Endothelial cell of umbilical vein (primary cell): ENCODE measurements around the gene PCNT. TPM values are rescaled to one million over a fixed set of nuclear protein-coding genes. Genes with fewer than 3 reads are reported as not detected.

ENCODE experiments used
- BruUV-seq: library from RNA; stranded (reverse); fragments of 400-500 nt; replicated peaks from 2 replicates; lab custom pipeline; 2021; lab: Mats Ljungman, UMichigan
- CTCF ChIA-PET: fragments of 300-600, 350-600 bp; sonication (Branson Sonifier 250); formaldehyde crosslinking; loops from one replicate; lab custom pipeline; 2021; ENCODE audit warnings: antibody characterized with exemption, inconsistent platforms; lab: Charles Lee
- POLR2A ChIA-PET: fragments of 300-600, 350-600 bp; sonication (Branson Sonifier 250); formaldehyde crosslinking; loops from one replicate; lab custom pipeline; 2021; ENCODE audit warnings: antibody characterized with exemption, inconsistent platforms; lab: Charles Lee
- DNase-seq: peaks from one replicate; pipeline ENCODE4 v3.0.0-alpha.2; 2011; ENCODE audit warnings: low read depth, low spot score
- FAIRE-seq: peaks from 2 replicates; lab custom pipeline; 2011; peaks lifted over from hg19 to GRCh38; lab: Jason Lieb, UNC
- H2AFZ ChIP-seq: 2 replicates; pipeline ENCODE4 v1.6.0; 2012; ENCODE audit warnings: low read depth, low read length, control low read depth, inconsistent platforms
- H3K27ac ChIP-seq: 2 replicates; pipeline ENCODE4 v1.5.1; 2011; ENCODE audit warnings: low read depth, mild to moderate bottlenecking, control low read depth, low read length, moderate library complexity; ENCODE audit not compliant: insufficient read depth
- H3K27me3 ChIP-seq, 2 experiments: 2 replicates each; pipeline versions ENCODE4 v1.6.0 to v1.6.1; 2011; ENCODE audit warnings: low read length in 2 of 2, mixed read lengths in 1 of 2; ENCODE audit not compliant: control insufficient read depth in 2 of 2, insufficient read depth in 2 of 2
- H3K36me3 ChIP-seq, 2 experiments: 2 replicates in 1 of 2; 3 replicates in 1 of 2; pipeline ENCODE4 v1.5.1; 2011; ENCODE audit warnings: low read length in 2 of 2, mild to moderate bottlenecking in 1 of 2, moderate library complexity in 1 of 2; ENCODE audit not compliant: control insufficient read depth in 2 of 2, insufficient read depth in 2 of 2; ENCODE audit errors: extremely low read depth in 1 of 2
- H3K4me1 ChIP-seq: 3 replicates; pipeline ENCODE4 v1.5.1; 2011; ENCODE audit warnings: mild to moderate bottlenecking, low read length; ENCODE audit not compliant: control insufficient read depth, insufficient read depth; ENCODE audit errors: extremely low read depth
- H3K4me2 ChIP-seq: 2 replicates; pipeline ENCODE4 v1.6.1; 2011; ENCODE audit warnings: low read length, control low read depth, mixed read lengths; ENCODE audit not compliant: insufficient read depth
- H3K4me3 ChIP-seq, 3 experiments: fragments of 200-600 bp in 1 of 3; sonication (generic), shearing (Covaris generic) in 1 of 3; replicated peaks in 1 of 3; 2 replicates each; pipeline ENCODE4 v1.5.1; 2011 to 2016; ENCODE audit warnings: control low read depth in 3 of 3, low read length in 3 of 3, mild to moderate bottlenecking in 2 of 3, inconsistent platforms in 1 of 3, low read depth in 1 of 3, moderate library complexity in 1 of 3; ENCODE audit not compliant: insufficient read depth in 1 of 3
- H3K79me2 ChIP-seq: 2 replicates; pipeline ENCODE4 v1.6.0; 2012; ENCODE audit warnings: low read length, inconsistent platforms; ENCODE audit not compliant: control insufficient read depth, insufficient read depth
- H3K9ac ChIP-seq: replicated peaks from 2 replicates; pipeline ENCODE3; 2011; ENCODE audit warnings: low read length, control low read depth; ENCODE audit not compliant: insufficient read depth; ENCODE audit errors: extremely low read depth
- H3K9me1 ChIP-seq: replicated peaks from 3 replicates; pipeline ENCODE4 v1.6.0; 2011; ENCODE audit warnings: mild to moderate bottlenecking, low read length; ENCODE audit not compliant: control insufficient read depth, insufficient read depth; ENCODE audit errors: extremely low read depth
- H3K9me3 ChIP-seq: replicated peaks from 2 replicates; pipeline ENCODE4 v1.5.1; 2012; ENCODE audit warnings: low read length, inconsistent platforms; ENCODE audit not compliant: control insufficient read depth, insufficient read depth
- H4K20me1 ChIP-seq: replicated peaks from 2 replicates; pipeline ENCODE3; 2011; ENCODE audit warnings: mild to moderate bottlenecking, low read length; ENCODE audit not compliant: control insufficient read depth, insufficient read depth; ENCODE audit errors: extremely low read depth
- CTCF ChIP-seq, 2 donors: IDR thresholded peaks; 1 replicate in 1 of 2; 2 replicates in 1 of 2; pipeline ENCODE4 v1.5.1; 2011; ENCODE audit warnings: low read length in 2 of 2, mild to moderate bottlenecking in 2 of 2, moderate library complexity in 2 of 2, control low read depth in 1 of 2, inconsistent platforms in 1 of 2, low read depth in 1 of 2; ENCODE audit not compliant: insufficient read depth in 1 of 2; ENCODE audit errors: extremely low read depth in 1 of 2
- EZH2 ChIP-seq: IDR thresholded peaks from 2 replicates; pipeline ENCODE4 v1.6.1; 2012; ENCODE audit warnings: borderline replicate concordance, low read depth, mild to moderate bottlenecking, moderate library complexity, low read length, inconsistent platforms; ENCODE audit not compliant: severe bottlenecking
- FOS ChIP-seq: IDR thresholded peaks from 2 replicates; pipeline ENCODE4 v1.6.1; 2011; ENCODE audit warnings: mild to moderate bottlenecking, low read length, moderate library complexity, borderline replicate concordance; ENCODE audit not compliant: insufficient read depth
- GATA2 ChIP-seq: IDR thresholded peaks from 2 replicates; pipeline ENCODE4 v1.7.0; 2011; ENCODE audit warnings: low read depth, mild to moderate bottlenecking, moderate library complexity, mixed read lengths, low read length; ENCODE audit not compliant: insufficient read length, insufficient read depth
- JUN ChIP-seq: IDR thresholded peaks from 2 replicates; pipeline ENCODE4 v1.6.1; 2011; ENCODE audit warnings: borderline replicate concordance, low read depth; ENCODE audit not compliant: insufficient read length, insufficient read depth
- MAX ChIP-seq: IDR thresholded peaks from 2 replicates; pipeline ENCODE4 v1.6.1; 2011; ENCODE audit not compliant: insufficient read depth, insufficient read length
- MYC ChIP-seq: IDR thresholded peaks from one replicate; pipeline ENCODE4 v1.6.1; 2011; ENCODE audit warnings: mild to moderate bottlenecking, low read depth, low read length
- POLR2A ChIP-seq: IDR thresholded peaks from 2 replicates; pipeline ENCODE4 v1.6.1; 2012; ENCODE audit warnings: low read depth, mild to moderate bottlenecking, control low read depth, low read length
- POLR2AphosphoS5 ChIP-seq: IDR thresholded peaks from 2 replicates; pipeline ENCODE4 v1.6.1; 2012; ENCODE audit warnings: low read depth, mild to moderate bottlenecking, control low read depth, low read length, moderate library complexity; ENCODE audit not compliant: insufficient read depth
- dilution Hi-C: fragments of 300-500 bp; cut with MboI; formaldehyde crosslinking; loops from one replicate; pipeline ENCODE4 v1.15.0; 2019; ENCODE audit warnings: low sequenced_read_pairs; ENCODE audit not compliant: extremely low pct_ligation_motif_present
- intact Hi-C: fragments of 100-400 bp; cut with micrococcal nuclease; formaldehyde crosslinking; loops from one replicate; pipeline ENCODE4 v1.10.0; 2022
- polyA plus RNA-seq, 4 experiments: library from polyadenylated mRNA; depleted of rRNA in 3 of 4; stranded (reverse) in 3 of 4; unstranded in 1 of 4; fragments of >200 nt; gene quantifications; 2 replicates each; pipeline versions ENCODE4 v1.2.1 to v1.2.3, GENCODE V29; 2011 to 2012; ENCODE audit warnings: missing spikeins in 1 of 4
- total RNA-seq: library from RNA; stranded (reverse); gene quantifications from 2 replicates; pipeline ENCODE4 v1.2.3, GENCODE V29; 2021

Gene PCNT
- total and polyA plus RNA-seq, 2 donors (not counting 3 experiments of a cell fraction or from before 2014, with no cell fraction given): 9.6 to 49.5 TPM

- Histone ChIP-seq H3K4me3 (no peak overlapping the region), H4K20me1 (no peaks in the 10 kb centered on the region), H3K4me2 (no peak overlapping the region), H3K36me3 (peaks cover 6 to 8% of the 10 kb centered on the region in 2 experiments), H3K9ac (no peak overlapping the region), H3K9me3 (no peaks in the 10 kb centered on the region), H3K4me1 (no peaks in the 10 kb centered on the region), H2AFZ (no peak overlapping the region), H3K27ac (no peak overlapping the region), H3K79me2 (peaks cover 8% of the 10 kb centered on the region), H3K9me1 (no peaks in the 10 kb centered on the region), H3K27me3 (no peaks in the 10 kb centered on the region)
- intact Hi-C loops (no loop called here), dilution Hi-C loops (no loop called here)
- DNase-seq: no peak
- ChIA-PET POLR2A (no interaction called here), CTCF (no interaction called here)
- FAIRE-seq: no peak
- no TSS peak for BruUV-seq
- TF ChIP-seq MAX: no peak
- no peak for TF ChIP-seq CTCF (IDR thresholded peaks at IDR 0.05; ENCODE audit: extremely low read depth in 1 of 2, insufficient read depth in 1 of 2, low read depth in 1 of 2, low read length in 2 of 2)
- TF ChIP-seq FOS: no peak
- TF ChIP-seq POLR2A: no peak
- no peak for TF ChIP-seq MYC
- TF ChIP-seq JUN: no peak
- no peak for TF ChIP-seq GATA2
- no peak for TF ChIP-seq POLR2AphosphoS5
- no peak for TF ChIP-seq EZH2
Observed at GRCh38 chr21:46336603-46337002, 12.6 kb downstream of the PCNT start.
